Endothelial cell of umbilical vein (primary cell): ENCODE measurements around the gene IMPACT. TPM values are rescaled to one million over a fixed set of nuclear protein-coding genes. Genes with fewer than 3 reads are reported as not detected.

ENCODE experiments used
- BruUV-seq: library from RNA; stranded (reverse); fragments of 400-500 nt; replicated peaks from 2 replicates; lab custom pipeline; 2021; lab: Mats Ljungman, UMichigan
- CTCF ChIA-PET: fragments of 300-600, 350-600 bp; sonication (Branson Sonifier 250); formaldehyde crosslinking; loops from one replicate; lab custom pipeline; 2021; ENCODE audit warnings: antibody characterized with exemption, inconsistent platforms; lab: Charles Lee
- POLR2A ChIA-PET: fragments of 300-600, 350-600 bp; sonication (Branson Sonifier 250); formaldehyde crosslinking; loops from one replicate; lab custom pipeline; 2021; ENCODE audit warnings: antibody characterized with exemption, inconsistent platforms; lab: Charles Lee
- DNase-seq: peaks from one replicate; pipeline ENCODE4 v3.0.0-alpha.2; 2011; ENCODE audit warnings: low read depth, low spot score
- FAIRE-seq: peaks from 2 replicates; lab custom pipeline; 2011; peaks lifted over from hg19 to GRCh38; lab: Jason Lieb, UNC
- H2AFZ ChIP-seq: 2 replicates; pipeline ENCODE4 v1.6.0; 2012; ENCODE audit warnings: low read depth, low read length, control low read depth, inconsistent platforms
- H3K27ac ChIP-seq: 2 replicates; pipeline ENCODE4 v1.5.1; 2011; ENCODE audit warnings: low read depth, mild to moderate bottlenecking, control low read depth, low read length, moderate library complexity; ENCODE audit not compliant: insufficient read depth
- H3K27me3 ChIP-seq, 2 experiments: 2 replicates each; pipeline versions ENCODE4 v1.6.0 to v1.6.1; 2011; ENCODE audit warnings: low read length in 2 of 2, mixed read lengths in 1 of 2; ENCODE audit not compliant: control insufficient read depth in 2 of 2, insufficient read depth in 2 of 2
- H3K36me3 ChIP-seq, 2 experiments: 2 replicates in 1 of 2; 3 replicates in 1 of 2; pipeline ENCODE4 v1.5.1; 2011; ENCODE audit warnings: low read length in 2 of 2, mild to moderate bottlenecking in 1 of 2, moderate library complexity in 1 of 2; ENCODE audit not compliant: control insufficient read depth in 2 of 2, insufficient read depth in 2 of 2; ENCODE audit errors: extremely low read depth in 1 of 2
- H3K4me1 ChIP-seq: 3 replicates; pipeline ENCODE4 v1.5.1; 2011; ENCODE audit warnings: mild to moderate bottlenecking, low read length; ENCODE audit not compliant: control insufficient read depth, insufficient read depth; ENCODE audit errors: extremely low read depth
- H3K4me2 ChIP-seq: 2 replicates; pipeline ENCODE4 v1.6.1; 2011; ENCODE audit warnings: low read length, control low read depth, mixed read lengths; ENCODE audit not compliant: insufficient read depth
- H3K4me3 ChIP-seq, 3 experiments: fragments of 200-600 bp in 1 of 3; sonication (generic), shearing (Covaris generic) in 1 of 3; replicated peaks in 1 of 3; 2 replicates each; pipeline ENCODE4 v1.5.1; 2011 to 2016; ENCODE audit warnings: control low read depth in 3 of 3, low read length in 3 of 3, mild to moderate bottlenecking in 2 of 3, inconsistent platforms in 1 of 3, low read depth in 1 of 3, moderate library complexity in 1 of 3; ENCODE audit not compliant: insufficient read depth in 1 of 3
- H3K79me2 ChIP-seq: 2 replicates; pipeline ENCODE4 v1.6.0; 2012; ENCODE audit warnings: low read length, inconsistent platforms; ENCODE audit not compliant: control insufficient read depth, insufficient read depth
- H3K9ac ChIP-seq: replicated peaks from 2 replicates; pipeline ENCODE3; 2011; ENCODE audit warnings: low read length, control low read depth; ENCODE audit not compliant: insufficient read depth; ENCODE audit errors: extremely low read depth
- H3K9me1 ChIP-seq: replicated peaks from 3 replicates; pipeline ENCODE4 v1.6.0; 2011; ENCODE audit warnings: mild to moderate bottlenecking, low read length; ENCODE audit not compliant: control insufficient read depth, insufficient read depth; ENCODE audit errors: extremely low read depth
- H3K9me3 ChIP-seq: replicated peaks from 2 replicates; pipeline ENCODE4 v1.5.1; 2012; ENCODE audit warnings: low read length, inconsistent platforms; ENCODE audit not compliant: control insufficient read depth, insufficient read depth
- H4K20me1 ChIP-seq: replicated peaks from 2 replicates; pipeline ENCODE3; 2011; ENCODE audit warnings: mild to moderate bottlenecking, low read length; ENCODE audit not compliant: control insufficient read depth, insufficient read depth; ENCODE audit errors: extremely low read depth
- EZH2 ChIP-seq: IDR thresholded peaks from 2 replicates; pipeline ENCODE4 v1.6.1; 2012; ENCODE audit warnings: borderline replicate concordance, low read depth, mild to moderate bottlenecking, moderate library complexity, low read length, inconsistent platforms; ENCODE audit not compliant: severe bottlenecking
- FOS ChIP-seq: IDR thresholded peaks from 2 replicates; pipeline ENCODE4 v1.6.1; 2011; ENCODE audit warnings: mild to moderate bottlenecking, low read length, moderate library complexity, borderline replicate concordance; ENCODE audit not compliant: insufficient read depth
- GATA2 ChIP-seq: IDR thresholded peaks from 2 replicates; pipeline ENCODE4 v1.7.0; 2011; ENCODE audit warnings: low read depth, mild to moderate bottlenecking, moderate library complexity, mixed read lengths, low read length; ENCODE audit not compliant: insufficient read length, insufficient read depth
- JUN ChIP-seq: IDR thresholded peaks from 2 replicates; pipeline ENCODE4 v1.6.1; 2011; ENCODE audit warnings: borderline replicate concordance, low read depth; ENCODE audit not compliant: insufficient read length, insufficient read depth
- MYC ChIP-seq: IDR thresholded peaks from one replicate; pipeline ENCODE4 v1.6.1; 2011; ENCODE audit warnings: mild to moderate bottlenecking, low read depth, low read length
- POLR2A ChIP-seq: IDR thresholded peaks from 2 replicates; pipeline ENCODE4 v1.6.1; 2012; ENCODE audit warnings: low read depth, mild to moderate bottlenecking, control low read depth, low read length
- POLR2AphosphoS5 ChIP-seq: IDR thresholded peaks from 2 replicates; pipeline ENCODE4 v1.6.1; 2012; ENCODE audit warnings: low read depth, mild to moderate bottlenecking, control low read depth, low read length, moderate library complexity; ENCODE audit not compliant: insufficient read depth
- dilution Hi-C: fragments of 300-500 bp; cut with MboI; formaldehyde crosslinking; loops from one replicate; pipeline ENCODE4 v1.15.0; 2019; ENCODE audit warnings: low sequenced_read_pairs; ENCODE audit not compliant: extremely low pct_ligation_motif_present
- intact Hi-C: fragments of 100-400 bp; cut with micrococcal nuclease; formaldehyde crosslinking; loops from one replicate; pipeline ENCODE4 v1.10.0; 2022
- polyA plus RNA-seq, 4 experiments: library from polyadenylated mRNA; depleted of rRNA in 3 of 4; stranded (reverse) in 3 of 4; unstranded in 1 of 4; fragments of >200 nt; gene quantifications; 2 replicates each; pipeline versions ENCODE4 v1.2.1 to v1.2.3, GENCODE V29; 2011 to 2012; ENCODE audit warnings: missing spikeins in 1 of 4
- total RNA-seq: library from RNA; stranded (reverse); gene quantifications from 2 replicates; pipeline ENCODE4 v1.2.3, GENCODE V29; 2021
- TF ChIP-seq, protein P1 (sequence below), 2 donors: IDR thresholded peaks; 1 replicate in 1 of 2; 2 replicates in 1 of 2; pipeline ENCODE4 v1.5.1; 2011; ENCODE audit warnings: low read length in 2 of 2, mild to moderate bottlenecking in 2 of 2, moderate library complexity in 2 of 2, control low read depth in 1 of 2, inconsistent platforms in 1 of 2, low read depth in 1 of 2; ENCODE audit not compliant: insufficient read depth in 1 of 2; ENCODE audit errors: extremely low read depth in 1 of 2
- TF ChIP-seq, protein P2 (sequence below): IDR thresholded peaks from 2 replicates; pipeline ENCODE4 v1.6.1; 2011; ENCODE audit not compliant: insufficient read depth, insufficient read length

The IMPACT gene
- total and polyA plus RNA-seq, 2 donors (not counting 3 experiments of a cell fraction or from before 2014, with no cell fraction given) = 15.4 to 28.6 TPM

DNA sequence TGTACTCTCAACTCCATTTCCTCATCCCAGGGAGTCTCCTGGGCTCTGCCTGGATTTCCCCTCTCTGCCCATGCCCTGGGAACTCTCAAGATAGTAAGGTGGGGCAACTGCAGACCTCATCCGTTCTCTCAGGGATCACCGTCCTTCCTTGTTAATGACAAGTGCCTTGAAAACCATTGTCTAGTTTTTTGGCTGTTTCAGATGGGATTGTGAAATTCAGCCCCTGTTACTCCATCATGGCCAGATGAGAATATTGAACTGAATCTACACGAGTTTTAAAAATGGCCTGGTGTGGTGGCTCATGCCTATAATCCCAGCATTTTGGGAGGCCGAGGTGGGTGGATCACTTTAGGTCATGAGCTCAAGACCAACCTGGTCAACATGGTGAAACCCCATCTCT is 33.3 kb downstream of the IMPACT start:
- BruUV-seq = no TSS peak
- intact Hi-C loops = no loop called here
- Histone ChIP-seq H3K9ac (no peak overlapping the region), H4K20me1 (no peaks in the 10 kb centered on the region), H3K27ac (no peak overlapping the region), H3K4me3 (no peak overlapping the region), H3K36me3 (no peaks in the 10 kb centered on the region), H3K9me1 (peaks cover 3% of the 10 kb centered on the region), H3K79me2 (no peaks in the 10 kb centered on the region), H3K27me3 (no peaks in the 10 kb centered on the region), H2AFZ (no peak overlapping the region), H3K9me3 (no peaks in the 10 kb centered on the region), H3K4me1 (no peaks in the 10 kb centered on the region), H3K4me2 (no peak overlapping the region)
- FAIRE-seq (no peak), DNase-seq (no peak)
- dilution Hi-C loops = no loop called here
- TF ChIP-seq JUN (no peak), MYC (no peak)
- ChIA-PET POLR2A (no interaction called here), CTCF (interaction anchor here (1.0 kb wide), 1 partner anchor 29 kb away, joined by 5 read pairs; no protein-coding TSS in a partner anchor)

DNA sequence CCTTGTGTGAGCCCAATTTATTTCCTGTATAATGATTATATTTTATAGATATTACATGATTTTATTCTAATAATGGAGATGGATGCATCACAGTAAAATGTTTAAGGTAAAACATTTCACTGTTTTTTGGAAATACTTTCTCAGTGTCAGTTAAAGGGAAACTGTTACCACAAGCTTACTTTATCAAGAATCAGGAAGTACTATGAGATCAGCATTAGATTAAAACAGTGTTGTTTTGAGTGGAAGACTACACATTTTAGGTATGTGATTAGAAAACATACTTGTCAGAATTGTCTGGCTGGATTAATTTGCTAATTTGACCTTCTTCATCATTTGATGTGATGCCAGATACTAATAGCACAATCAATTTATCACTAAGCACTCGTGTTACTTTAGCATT is 33.9 kb downstream of the IMPACT start, which contains the start of gene HRH4:
HRH4 (plus strand) TSS at position 250 of the 400 bp plus-strand sequence; CDS start at position 342, 92 bp downstream.
- peak; percentile 38 for FAIRE-seq
- Histone ChIP-seq H3K79me2 (no peaks in the 10 kb centered on the region), H3K4me2 (no peak within 1 kb of the TSS), H3K27ac (no peak within 1 kb of the TSS), H3K27me3 (no peaks in the 10 kb centered on the region), H2AFZ (no peak within 1 kb of the TSS), H3K36me3 (no peaks in the 10 kb centered on the region), H4K20me1 (no peaks in the 10 kb centered on the region), H3K9me3 (no peaks in the 10 kb centered on the region), H3K4me1 (no peaks in the 10 kb centered on the region), H3K9ac (no peak within 1 kb of the TSS), H3K9me1 (peaks cover 3% of the 10 kb centered on the region), H3K4me3 (no peak within 1 kb of the TSS)
- dilution Hi-C loops (no loop called here), intact Hi-C loops (no loop called here)
- no peak for TF ChIP-seq FOS
- TF ChIP-seq POLR2AphosphoS5 = no peak
- TF ChIP-seq MYC = no peak
- TF ChIP-seq, protein P1, sequence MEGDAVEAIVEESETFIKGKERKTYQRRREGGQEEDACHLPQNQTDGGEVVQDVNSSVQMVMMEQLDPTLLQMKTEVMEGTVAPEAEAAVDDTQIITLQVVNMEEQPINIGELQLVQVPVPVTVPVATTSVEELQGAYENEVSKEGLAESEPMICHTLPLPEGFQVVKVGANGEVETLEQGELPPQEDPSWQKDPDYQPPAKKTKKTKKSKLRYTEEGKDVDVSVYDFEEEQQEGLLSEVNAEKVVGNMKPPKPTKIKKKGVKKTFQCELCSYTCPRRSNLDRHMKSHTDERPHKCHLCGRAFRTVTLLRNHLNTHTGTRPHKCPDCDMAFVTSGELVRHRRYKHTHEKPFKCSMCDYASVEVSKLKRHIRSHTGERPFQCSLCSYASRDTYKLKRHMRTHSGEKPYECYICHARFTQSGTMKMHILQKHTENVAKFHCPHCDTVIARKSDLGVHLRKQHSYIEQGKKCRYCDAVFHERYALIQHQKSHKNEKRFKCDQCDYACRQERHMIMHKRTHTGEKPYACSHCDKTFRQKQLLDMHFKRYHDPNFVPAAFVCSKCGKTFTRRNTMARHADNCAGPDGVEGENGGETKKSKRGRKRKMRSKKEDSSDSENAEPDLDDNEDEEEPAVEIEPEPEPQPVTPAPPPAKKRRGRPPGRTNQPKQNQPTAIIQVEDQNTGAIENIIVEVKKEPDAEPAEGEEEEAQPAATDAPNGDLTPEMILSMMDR (IDR thresholded peaks at IDR 0.05; ENCODE audit: extremely low read depth in 1 of 2, insufficient read depth in 1 of 2, low read depth in 1 of 2, low read length in 2 of 2) = no peak
- TF ChIP-seq EZH2 = no peak
- TF ChIP-seq POLR2A = no peak
- no peak for TF ChIP-seq GATA2
- TF ChIP-seq JUN = no peak
- TF ChIP-seq, protein P2, sequence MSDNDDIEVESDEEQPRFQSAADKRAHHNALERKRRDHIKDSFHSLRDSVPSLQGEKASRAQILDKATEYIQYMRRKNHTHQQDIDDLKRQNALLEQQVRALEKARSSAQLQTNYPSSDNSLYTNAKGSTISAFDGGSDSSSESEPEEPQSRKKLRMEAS = no peak
- no TSS peak for BruUV-seq
- ChIA-PET CTCF (interaction anchor here (0.9 to 1.3 kb wide), 3 partner anchors 13 to 30 kb away, joined by 3 to 5 read pairs (median 3); no protein-coding TSS in a partner anchor), POLR2A (no interaction called here)
- DNase-seq = no peak
